ENCODE results near the gene CCDC92. TPM values are rescaled to one million over a fixed set of nuclear protein-coding genes. Genes with fewer than 3 reads are reported as not detected.

The CCDC92 gene
- total RNA-seq, 1 experiment from 2014 or later, result 32.3 TPM

GRCh38 chr12:123910761-123911193 is 61.9 kb downstream of the CCDC92 start:
- Mint-ChIP-seq H3K4me1 (ENCODE audit: insufficient read depth, unreplicated experiment) (peaks cover 9% of the 10 kb centered on the region), H3K27ac (ENCODE audit: low read depth, unreplicated experiment) (no peak overlapping the region), H3K27me3 (ENCODE audit: insufficient read depth, unreplicated experiment) (peaks cover 13% of the 10 kb centered on the region), H3K36me3 (ENCODE audit: insufficient read depth, unreplicated experiment) (no peaks in the 10 kb centered on the region), H3K4me3 (ENCODE audit: unreplicated experiment) (no peak overlapping the region), H3K9me3 (ENCODE audit: unreplicated experiment) (no peaks in the 10 kb centered on the region)
- no peak for DNase-seq (ENCODE audit: unreplicated experiment)
- no TSS peak for BruUV-seq (replicated peaks)
- CTCF ChIA-PET, result no interaction called here
- TF ChIP-seq CTCF (IDR thresholded peaks at IDR 0.05; ENCODE audit: unreplicated experiment), result no peak
- intact Hi-C loops (cut with micrococcal nuclease), result no loop called here
- POLR2A ChIA-PET, result no interaction called here

GRCh38 chr12:123910057-123910456 is 62.6 kb downstream of the CCDC92 start:
- H3K4me1 Mint-ChIP-seq (ENCODE audit: insufficient read depth, unreplicated experiment), result peaks cover 9% of the 10 kb centered on the region
- H3K4me3 Mint-ChIP-seq (ENCODE audit: unreplicated experiment), result no peak overlapping the region
- H3K27me3 Mint-ChIP-seq (ENCODE audit: insufficient read depth, unreplicated experiment), result peaks cover 6% of the 10 kb centered on the region
- BruUV-seq (replicated peaks), result no TSS peak
- intact Hi-C loops (cut with micrococcal nuclease), result no loop called here
- no peaks in the 10 kb centered on the region for H3K9me3 Mint-ChIP-seq (ENCODE audit: unreplicated experiment)
- TF ChIP-seq CTCF (IDR thresholded peaks at IDR 0.05; ENCODE audit: unreplicated experiment), result no peak
- no peaks in the 10 kb centered on the region for H3K36me3 Mint-ChIP-seq (ENCODE audit: insufficient read depth, unreplicated experiment)
- CTCF ChIA-PET, result no interaction called here
- DNase-seq (ENCODE audit: unreplicated experiment), result no peak
- H3K27ac Mint-ChIP-seq (ENCODE audit: low read depth, unreplicated experiment), result no peak overlapping the region
- POLR2A ChIA-PET, result no interaction called here

- intact Hi-C loops (cut with micrococcal nuclease), result loop anchor here (5.0 kb wide), 1 partner anchor 107 kb away; no protein-coding TSS in a partner anchor
- no peak overlapping the region for H3K27ac Mint-ChIP-seq (ENCODE audit: low read depth, unreplicated experiment)
- TF ChIP-seq CTCF (IDR thresholded peaks at IDR 0.05; ENCODE audit: unreplicated experiment), result no peak
- no peaks in the 10 kb centered on the region for H3K36me3 Mint-ChIP-seq (ENCODE audit: insufficient read depth, unreplicated experiment)
- BruUV-seq (replicated peaks), result no TSS peak
- POLR2A ChIA-PET, result interaction anchor here (0.6 kb wide), 1 partner anchor 152 kb away, joined by 4 read pairs; no protein-coding TSS in a partner anchor
- H3K27me3 Mint-ChIP-seq (ENCODE audit: insufficient read depth, unreplicated experiment), result peaks cover 5% of the 10 kb centered on the region
- no peak for DNase-seq (ENCODE audit: unreplicated experiment)
- no peak overlapping the region for H3K4me3 Mint-ChIP-seq (ENCODE audit: unreplicated experiment)
- H3K9me3 Mint-ChIP-seq (ENCODE audit: unreplicated experiment), result no peaks in the 10 kb centered on the region
- H3K4me1 Mint-ChIP-seq (ENCODE audit: insufficient read depth, unreplicated experiment), result peaks cover 9% of the 10 kb centered on the region
- CTCF ChIA-PET, result no interaction called here
These were observed 63.5 kb downstream of the CCDC92 start for GRCh38 chr12:123908884-123909725.

GRCh38 chr12:123907726-123908476 is 64.7 kb downstream of the CCDC92 start:
- Mint-ChIP-seq H3K4me1 (ENCODE audit: insufficient read depth, unreplicated experiment) (peaks cover 9% of the 10 kb centered on the region), H3K27ac (ENCODE audit: low read depth, unreplicated experiment) (no peak overlapping the region), H3K4me3 (ENCODE audit: unreplicated experiment) (no peak overlapping the region), H3K27me3 (ENCODE audit: insufficient read depth, unreplicated experiment) (peaks cover 11% of the 10 kb centered on the region), H3K36me3 (ENCODE audit: insufficient read depth, unreplicated experiment) (no peaks in the 10 kb centered on the region), H3K9me3 (ENCODE audit: unreplicated experiment) (no peaks in the 10 kb centered on the region)
- intact Hi-C loops (cut with micrococcal nuclease), result loop anchor here (5.0 kb wide), 1 partner anchor 106 kb away; no protein-coding TSS in a partner anchor
- no peak for TF ChIP-seq CTCF (IDR thresholded peaks at IDR 0.05; ENCODE audit: unreplicated experiment)
- DNase-seq (ENCODE audit: unreplicated experiment), result no peak
- BruUV-seq (replicated peaks), result no TSS peak
- ChIA-PET CTCF (no interaction called here), POLR2A (no interaction called here)

Measured in MCF 10A (cell line).